GM12892 (cell line): ENCODE data around the gene SELPLG.
A peak's percentile ranks its signal among the peaks of the same experiment; 100 is the strongest.

Experiments
- DNase-seq: peaks from one replicate; pipeline ENCODE4 v3.0.0; 2011; ENCODE audit not compliant: insufficient read length
- FAIRE-seq: peaks from 2 replicates; lab custom pipeline; 2011; peaks lifted over from hg19 to GRCh38; lab: Jason Lieb, UNC
- POLR2A ChIP-seq: IDR thresholded peaks from 2 replicates; pipeline ENCODE4 v1.6.1; 2011; ENCODE audit warnings: low read depth, low read length, control low read depth
- POLR2AphosphoS5 ChIP-seq: IDR thresholded peaks from 2 replicates; pipeline ENCODE4 v1.6.1; 2011; ENCODE audit warnings: low read depth, low read length, control low read depth
- TAF1 ChIP-seq: IDR thresholded peaks from 2 replicates; pipeline ENCODE4 v1.6.1; 2011; ENCODE audit warnings: low read depth, mild to moderate bottlenecking, control low read depth, low read length, borderline replicate concordance

SELPLG gene

GRCh38 chr12:108618079-108618952 is 15.4 kb downstream of the SELPLG start:
- TF ChIP-seq POLR2AphosphoS5 (no peak), TAF1 (no peak), POLR2A (no peak)
- DNase-seq (peak; percentile 74), FAIRE-seq (peak; percentile 89)

GRCh38 chr12:108616941-108617858 is 16.5 kb downstream of the SELPLG start:
- TF ChIP-seq TAF1 (0 out of 2 replicates have a peak, but pooled peaks have one; percentile 11), POLR2A (peak; percentile 72), POLR2AphosphoS5 (no peak)
- peak; percentile 95 for FAIRE-seq
- peak; percentile 80 for DNase-seq

- FAIRE-seq = no peak
- TF ChIP-seq POLR2A (no peak), POLR2AphosphoS5 (no peak)
- DNase-seq = no peak
Measured at GRCh38 chr12:108616359-108616758, 17.3 kb downstream of the SELPLG start.

GRCh38 chr12:108615918-108616317 is 17.8 kb downstream of the SELPLG start:
- TF ChIP-seq POLR2A = no peak
- TF ChIP-seq POLR2AphosphoS5 = no peak
- TF ChIP-seq TAF1 = no peak
- DNase-seq = no peak
- FAIRE-seq = peak; percentile 9

- TF ChIP-seq POLR2A = no peak
- TF ChIP-seq TAF1 = no peak
- TF ChIP-seq POLR2AphosphoS5 = no peak
- FAIRE-seq (no peak), DNase-seq (no peak)
Measured at GRCh38 chr12:108614639-108615038, 19.1 kb downstream of the SELPLG start.

- DNase-seq = no peak
- TF ChIP-seq TAF1 (no peak), POLR2A (no peak), POLR2AphosphoS5 (no peak)
- FAIRE-seq = no peak
Measured at GRCh38 chr12:108614041-108614440, 19.7 kb downstream of the SELPLG start.

- TF ChIP-seq POLR2A (no peak), POLR2AphosphoS5 (no peak), TAF1 (no peak)
- FAIRE-seq (peak; percentile 27), DNase-seq (no peak)
Measured at GRCh38 chr12:108613548-108613947, 20.1 kb downstream of the SELPLG start.

GRCh38 chr12:108612788-108613282 is 20.9 kb downstream of the SELPLG start:
- DNase-seq = no peak
- TF ChIP-seq POLR2A (no peak), TAF1 (no peak), POLR2AphosphoS5 (no peak)
- FAIRE-seq = no peak

- DNase-seq = no peak
- FAIRE-seq = peak; percentile 84
Measured at GRCh38 chr12:108611884-108612415, 21.7 kb downstream of the SELPLG start.

GRCh38 chr12:108610856-108611605 is 22.7 kb downstream of the SELPLG start:
- no peak for FAIRE-seq
- no peak for TF ChIP-seq POLR2A
- no peak for TF ChIP-seq TAF1
- TF ChIP-seq POLR2AphosphoS5 = no peak
- DNase-seq = no peak

More at GRCh38 chr12:108611884-108612415, 21.7 kb downstream of the SELPLG start:
- TF ChIP-seq TAF1 (no peak), POLR2AphosphoS5 (no peak), POLR2A (no peak)

- TF ChIP-seq TAF1 (no peak), POLR2AphosphoS5 (no peak), POLR2A (no peak)
- DNase-seq = no peak
- FAIRE-seq = no peak
Measured at GRCh38 chr12:108610336-108610815, 23.3 kb downstream of the SELPLG start.
